Activated B cell treated with CpG ODN at 0.5 μM for 24 hours (primary cell): Measurements from ENCODE around the gene CROCC2. TPM values are rescaled to one million over a fixed set of nuclear protein-coding genes. Genes with fewer than 3 reads are reported as not detected.

ENCODE experiments used
- ATAC-seq: fragments of 200-7000 bp; cut with Tn5 transposase; one replicate; pipeline ENCODE4 v1.10.0; 2021; ENCODE audit warnings: low read depth, mild to moderate bottlenecking, moderate library complexity
- CTCF ChIA-PET: fragments of 350-600 bp; sonication (Branson Sonifier 250); formaldehyde crosslinking; loops from one replicate; lab custom pipeline; 2021; ENCODE audit warnings: antibody characterized with exemption; lab: Charles Lee
- POLR2A ChIA-PET: fragments of 350-600 bp; sonication (Branson Sonifier 250); formaldehyde crosslinking; loops from one replicate; lab custom pipeline; 2021; ENCODE audit warnings: antibody characterized with exemption; lab: Charles Lee
- DNase-seq: peaks from one replicate; pipeline ENCODE4 v3.0.0; 2022
- H3K27ac Mint-ChIP-seq: one replicate; pipeline ENCODE4 v1.8.0; 2020; ENCODE audit warnings: mixed read lengths
- H3K27me3 Mint-ChIP-seq: one replicate; pipeline ENCODE4 v1.8.0; 2021; ENCODE audit warnings: mixed read lengths
- H3K36me3 Mint-ChIP-seq: one replicate; pipeline ENCODE4 v1.8.0; 2021; ENCODE audit warnings: low read depth, mixed read lengths
- H3K4me1 Mint-ChIP-seq: one replicate; pipeline ENCODE4 v1.8.0; 2021; ENCODE audit warnings: mixed read lengths
- H3K4me3 Mint-ChIP-seq: one replicate; pipeline ENCODE4 v1.8.0; 2020; ENCODE audit warnings: mild to moderate bottlenecking, mixed read lengths
- H3K9me3 Mint-ChIP-seq: one replicate; pipeline ENCODE4 v1.8.0; 2020; ENCODE audit warnings: mixed read lengths
- intact Hi-C: fragments of 100-400 bp; cut with micrococcal nuclease; formaldehyde crosslinking; loops from one replicate; pipeline ENCODE4 v1.15.1; 2024
- total RNA-seq: library from RNA; stranded (reverse); gene quantifications from 2 replicates; pipeline ENCODE4 v1.2.3, GENCODE V29; 2022
- TF ChIP-seq, protein P1 (sequence below): fragments of 200-600 bp; IDR thresholded peaks from one replicate; pipeline ENCODE4 v1.8.0; 2022; ENCODE audit warnings: antibody characterized with exemption, mild to moderate bottlenecking

The CROCC2 gene
- total RNA-seq, 1 donor from 2014 or later: not detected

- intact Hi-C loops: no loop called here
- H3K9me3 Mint-ChIP-seq: no peaks in the 10 kb centered on the region
- no peak overlapping the region for H3K4me3 Mint-ChIP-seq
- no peaks in the 10 kb centered on the region for H3K36me3 Mint-ChIP-seq
- H3K4me1 Mint-ChIP-seq: no peaks in the 10 kb centered on the region
- TF ChIP-seq, protein P1, sequence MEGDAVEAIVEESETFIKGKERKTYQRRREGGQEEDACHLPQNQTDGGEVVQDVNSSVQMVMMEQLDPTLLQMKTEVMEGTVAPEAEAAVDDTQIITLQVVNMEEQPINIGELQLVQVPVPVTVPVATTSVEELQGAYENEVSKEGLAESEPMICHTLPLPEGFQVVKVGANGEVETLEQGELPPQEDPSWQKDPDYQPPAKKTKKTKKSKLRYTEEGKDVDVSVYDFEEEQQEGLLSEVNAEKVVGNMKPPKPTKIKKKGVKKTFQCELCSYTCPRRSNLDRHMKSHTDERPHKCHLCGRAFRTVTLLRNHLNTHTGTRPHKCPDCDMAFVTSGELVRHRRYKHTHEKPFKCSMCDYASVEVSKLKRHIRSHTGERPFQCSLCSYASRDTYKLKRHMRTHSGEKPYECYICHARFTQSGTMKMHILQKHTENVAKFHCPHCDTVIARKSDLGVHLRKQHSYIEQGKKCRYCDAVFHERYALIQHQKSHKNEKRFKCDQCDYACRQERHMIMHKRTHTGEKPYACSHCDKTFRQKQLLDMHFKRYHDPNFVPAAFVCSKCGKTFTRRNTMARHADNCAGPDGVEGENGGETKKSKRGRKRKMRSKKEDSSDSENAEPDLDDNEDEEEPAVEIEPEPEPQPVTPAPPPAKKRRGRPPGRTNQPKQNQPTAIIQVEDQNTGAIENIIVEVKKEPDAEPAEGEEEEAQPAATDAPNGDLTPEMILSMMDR: no peak
- CTCF ChIA-PET: no interaction called here
- no peak overlapping the region for H3K27ac Mint-ChIP-seq
- ATAC-seq: no peak
- POLR2A ChIA-PET: no interaction called here
- H3K27me3 Mint-ChIP-seq: no peaks in the 10 kb centered on the region
- DNase-seq: no peak
Measured at GRCh38 chr2:240962300-240963064, 56.3 kb downstream of the CROCC2 start.

GRCh38 chr2:240963065-240963867 is 57.1 kb downstream of the CROCC2 start:
- H3K4me1 Mint-ChIP-seq: no peaks in the 10 kb centered on the region
- no peaks in the 10 kb centered on the region for H3K36me3 Mint-ChIP-seq
- intact Hi-C loops: no loop called here
- ChIA-PET POLR2A (no interaction called here), CTCF (no interaction called here)
- no peaks in the 10 kb centered on the region for H3K27me3 Mint-ChIP-seq
- DNase-seq (no peak), ATAC-seq (no peak)
- no peaks in the 10 kb centered on the region for H3K9me3 Mint-ChIP-seq
- TF ChIP-seq, protein P1: no peak
- no peak overlapping the region for H3K4me3 Mint-ChIP-seq
- no peak overlapping the region for H3K27ac Mint-ChIP-seq

GRCh38 chr2:240963868-240964703 is 58.0 kb downstream of the CROCC2 start:
- Mint-ChIP-seq H3K27ac (no peak overlapping the region), H3K4me3 (no peak overlapping the region), H3K27me3 (no peaks in the 10 kb centered on the region), H3K36me3 (no peaks in the 10 kb centered on the region), H3K4me1 (no peaks in the 10 kb centered on the region), H3K9me3 (no peaks in the 10 kb centered on the region)
- intact Hi-C loops: no loop called here
- TF ChIP-seq, protein P1: no peak
- POLR2A ChIA-PET: no interaction called here
- CTCF ChIA-PET: no interaction called here
- ATAC-seq: no peak
- DNase-seq: no peak

- Mint-ChIP-seq H3K27me3 (no peaks in the 10 kb centered on the region), H3K4me3 (no peak overlapping the region), H3K27ac (no peak overlapping the region), H3K9me3 (no peaks in the 10 kb centered on the region), H3K4me1 (no peaks in the 10 kb centered on the region), H3K36me3 (no peaks in the 10 kb centered on the region)
- CTCF ChIA-PET: no interaction called here
- intact Hi-C loops: no loop called here
- POLR2A ChIA-PET: no interaction called here
- no peak for ATAC-seq
- TF ChIP-seq, protein P1: no peak
- DNase-seq: no peak
Measured at GRCh38 chr2:240964704-240965295, 58.7 kb downstream of the CROCC2 start.
